ENCODE measurements around the gene NANS.
"Not testable (repeated sequence)": the region's sequence is repeated elsewhere in the genome, so short reads cannot be mapped to it uniquely, and the experiment has no call there.

The NANS gene

DNA sequence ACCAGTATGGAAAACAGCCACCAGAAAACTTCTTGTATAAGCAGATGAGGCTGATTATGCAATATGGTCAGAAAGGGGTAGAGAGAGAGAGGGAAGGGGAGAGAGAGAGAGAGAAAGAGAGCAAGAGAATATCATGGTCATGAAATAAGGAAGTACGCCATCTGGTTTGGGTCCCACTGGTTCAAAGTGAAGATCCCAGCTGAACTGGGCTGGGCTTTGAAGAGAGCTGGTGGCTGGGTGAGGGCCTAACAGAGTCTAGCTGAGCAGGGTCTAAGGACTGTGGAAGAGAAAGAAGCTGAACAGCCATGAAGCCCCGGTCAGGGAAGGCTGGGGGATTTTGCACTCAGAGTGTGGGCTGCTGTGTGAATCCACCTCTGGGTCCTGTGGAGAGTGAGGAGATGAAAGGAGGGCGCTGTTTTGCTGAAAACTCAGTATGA is 47.9 kb downstream of the NANS start:
- no peak for DNase-seq

DNA sequence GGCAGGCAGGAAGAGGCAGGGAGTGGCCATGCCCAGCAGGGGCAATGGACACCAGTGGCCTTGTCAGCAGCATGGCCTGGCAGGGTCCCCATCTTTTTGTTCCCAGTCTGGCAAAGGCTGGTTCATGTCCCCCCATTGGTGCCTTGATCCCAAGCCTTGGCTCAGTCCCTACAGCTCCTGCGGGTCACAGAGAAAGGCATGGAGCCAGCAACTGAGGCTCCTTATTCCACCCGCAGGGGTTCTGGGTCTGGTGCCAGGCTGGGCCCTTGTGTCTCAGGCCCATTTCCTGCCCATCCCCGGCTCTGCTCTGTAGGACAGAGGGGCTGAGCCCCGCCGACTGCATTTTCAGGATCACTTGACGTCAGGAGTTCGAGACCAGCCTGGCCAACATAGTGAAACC is 48.5 kb downstream of the NANS start:
- no peak for DNase-seq

DNA sequence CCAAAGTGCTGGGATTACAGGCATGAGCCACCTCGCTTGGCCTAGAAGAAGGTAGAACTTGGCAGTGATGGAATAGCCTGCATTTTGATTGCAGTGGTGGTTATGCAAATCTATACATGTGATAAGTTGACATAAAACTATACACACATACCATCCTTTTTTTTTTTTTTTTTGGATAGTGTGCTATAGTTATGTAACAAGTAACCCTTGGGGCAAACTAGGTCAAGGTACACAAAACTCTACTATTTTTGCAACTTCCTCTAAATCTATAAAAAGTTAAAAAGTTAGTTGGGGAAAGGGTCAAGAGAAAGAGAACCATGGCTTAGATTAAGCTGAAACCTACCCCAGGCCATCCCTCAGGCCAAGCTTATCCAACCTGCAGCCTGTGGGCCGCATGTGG is 51.4 kb downstream of the NANS start:
- no peak for DNase-seq

DNA sequence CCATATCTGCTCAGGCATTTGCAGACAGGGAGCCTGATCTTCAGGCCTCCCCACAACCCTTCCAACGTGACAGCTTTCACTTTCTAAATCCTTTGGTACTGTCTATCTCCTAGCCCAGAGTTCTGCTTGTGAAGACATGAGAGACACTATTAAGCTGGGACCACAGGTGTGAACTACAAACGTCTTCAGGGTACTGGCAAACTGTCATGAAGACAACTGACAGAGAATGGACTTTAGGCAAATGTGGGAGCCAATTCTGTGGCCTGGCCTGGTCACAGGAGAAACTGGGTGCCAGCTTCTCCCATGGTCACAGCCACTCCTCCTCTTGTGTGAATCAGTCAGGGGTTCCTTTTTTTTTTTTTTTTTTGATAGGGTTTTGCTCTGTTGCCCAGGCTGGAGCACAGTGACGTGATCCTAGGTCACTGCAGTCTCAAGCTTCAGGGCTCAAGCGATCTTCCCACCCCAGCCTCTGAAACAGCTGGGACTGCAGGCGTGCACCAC is 52.0 kb downstream of the NANS start:
- DNase-seq = no peak

DNA sequence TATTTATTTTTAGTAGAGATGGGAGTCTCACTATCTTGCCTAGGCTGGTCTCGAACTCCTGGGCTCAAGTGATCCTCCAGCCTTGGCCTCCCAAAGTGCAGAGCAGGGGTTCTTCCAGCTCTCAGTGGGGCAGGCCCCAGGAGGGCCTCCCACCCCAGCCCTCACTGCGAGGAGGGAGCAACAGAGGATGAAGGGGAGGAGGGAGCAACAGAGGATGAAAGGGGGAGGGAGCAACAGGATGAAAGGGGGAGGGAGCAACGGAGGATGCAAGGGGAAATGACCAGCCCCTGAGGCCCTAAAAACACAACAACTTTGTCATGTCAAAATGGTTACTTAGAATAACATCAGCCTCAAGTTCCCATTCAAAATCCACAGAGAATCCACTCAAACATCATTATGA is 52.5 kb downstream of the NANS start:
- no peak for DNase-seq

DNA sequence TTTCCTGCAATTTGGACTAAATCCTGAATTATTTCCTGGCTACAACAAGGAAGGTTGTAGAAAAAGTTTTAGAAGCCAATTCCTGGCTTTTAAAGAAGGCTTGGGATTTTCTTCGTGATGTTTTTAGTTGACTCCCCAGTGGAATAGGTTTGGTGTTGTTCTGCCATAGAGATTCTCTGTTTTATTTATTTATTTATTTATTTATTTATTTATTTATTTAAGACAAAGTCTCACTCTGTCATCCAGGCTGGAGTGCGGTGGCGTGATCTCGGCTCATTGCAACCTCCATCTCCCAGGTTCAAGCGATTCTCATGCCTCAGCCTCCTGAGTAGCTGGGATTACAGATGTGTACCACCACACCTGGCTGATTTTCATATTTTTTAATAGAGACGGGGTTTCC is 60.6 kb downstream of the NANS start:
- not testable (repeated sequence) for DNase-seq

DNA sequence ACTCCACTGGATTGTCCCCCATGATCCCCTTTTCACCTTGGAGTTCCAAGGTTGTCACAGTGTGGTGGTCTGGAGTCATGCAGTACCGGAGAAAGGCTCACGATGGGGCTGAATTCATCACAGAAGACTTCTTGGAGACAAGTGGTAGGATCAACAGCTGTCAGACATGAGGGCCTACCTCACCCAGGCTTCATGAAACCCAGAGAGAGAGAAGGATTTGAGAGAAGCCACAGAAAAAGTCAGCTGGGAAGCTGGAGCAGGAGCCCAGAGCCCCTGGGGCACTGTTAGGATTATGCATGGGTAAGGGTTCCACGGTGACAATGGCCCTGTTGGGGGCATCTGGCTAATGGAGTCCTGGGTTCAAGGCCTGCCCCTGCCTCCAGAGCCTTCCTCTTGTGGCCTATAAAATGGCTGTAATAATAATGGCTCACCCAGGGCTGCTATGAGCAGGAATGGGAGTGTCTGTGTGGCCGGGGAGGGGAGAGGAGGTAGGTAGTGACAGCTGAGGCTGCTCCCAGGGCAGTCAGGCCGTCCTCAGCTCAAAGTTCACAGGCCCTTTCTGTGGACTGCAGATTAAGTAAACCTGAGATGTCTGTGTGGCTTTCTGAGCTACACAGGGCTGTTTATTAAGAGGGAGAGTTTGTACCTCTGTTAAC is 61.6 kb downstream of the NANS start:
- DNase-seq = no peak

DNA sequence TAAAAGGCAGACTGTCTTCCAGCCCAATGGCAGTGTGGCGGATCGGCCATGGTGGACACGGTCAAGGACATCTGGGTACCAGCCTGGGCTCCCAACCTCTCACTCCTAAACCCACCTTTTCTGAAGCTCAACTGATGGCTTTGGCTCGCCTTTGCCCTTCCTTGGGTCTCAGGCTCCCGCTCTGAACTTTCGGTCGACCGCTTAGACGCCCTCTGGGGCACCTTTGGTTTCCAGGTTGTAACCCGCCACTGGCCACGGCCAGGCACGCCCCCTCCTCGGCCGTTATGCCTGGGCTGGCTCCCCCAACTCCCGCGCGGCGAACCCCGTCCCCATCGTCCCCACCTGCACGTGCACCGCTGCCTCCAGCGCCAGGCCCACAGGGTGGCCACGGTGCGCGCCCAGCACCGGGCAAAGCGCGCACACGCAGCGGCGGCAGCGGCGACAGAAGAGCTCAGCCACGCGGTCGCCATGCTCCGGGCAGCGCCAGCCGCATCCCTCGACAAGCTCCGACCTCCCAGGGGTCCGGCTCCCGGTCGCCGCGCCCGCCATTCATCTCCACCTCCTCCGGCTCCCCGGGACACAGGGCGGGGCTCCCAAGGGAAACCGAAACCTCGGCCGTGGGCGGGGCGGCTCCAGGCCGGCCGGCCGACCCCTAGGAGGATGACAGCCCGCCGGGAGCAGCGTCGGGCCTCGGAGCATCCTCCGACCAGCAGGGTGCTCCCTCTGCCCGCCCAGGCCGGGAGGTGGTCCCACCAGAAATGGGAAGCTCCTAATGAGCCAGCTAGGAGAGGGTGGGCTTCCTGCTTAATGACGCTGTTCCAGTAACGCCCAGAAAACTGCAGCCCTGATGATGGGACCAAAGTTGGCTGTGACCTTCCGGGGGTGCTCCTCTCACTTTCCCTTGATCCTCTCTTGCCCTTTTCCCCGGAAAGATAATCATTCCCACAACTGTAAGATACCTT is 62.4 kb downstream of the NANS start, which contains the start of gene TRIM14:
Gene TRIM14 (minus strand): TSS at position 583 of the 962 bp plus-strand sequence. CDS start 34 bp downstream, at position 549.
- DNase-seq = no peak

DNA sequence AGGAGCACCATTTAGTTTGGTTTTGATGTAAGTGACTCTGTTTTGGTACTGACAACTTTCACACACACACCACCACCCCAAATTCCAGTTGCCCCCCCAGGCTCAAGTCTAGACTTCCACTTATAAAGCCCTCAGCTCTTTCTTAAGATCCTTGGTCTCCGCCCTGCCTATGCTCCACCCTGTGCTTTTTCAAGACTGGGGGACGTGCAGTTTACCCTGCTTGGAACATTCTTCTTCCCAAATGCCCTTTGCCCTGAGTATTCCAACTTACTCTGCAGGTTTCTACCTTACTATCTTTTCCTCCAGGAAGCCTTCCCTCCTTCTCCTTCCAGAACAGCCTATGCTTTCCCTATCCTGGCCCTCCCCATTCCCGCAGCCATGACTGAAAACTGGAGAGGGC is 63.9 kb downstream of the NANS start:
- DNase-seq = no peak

DNA sequence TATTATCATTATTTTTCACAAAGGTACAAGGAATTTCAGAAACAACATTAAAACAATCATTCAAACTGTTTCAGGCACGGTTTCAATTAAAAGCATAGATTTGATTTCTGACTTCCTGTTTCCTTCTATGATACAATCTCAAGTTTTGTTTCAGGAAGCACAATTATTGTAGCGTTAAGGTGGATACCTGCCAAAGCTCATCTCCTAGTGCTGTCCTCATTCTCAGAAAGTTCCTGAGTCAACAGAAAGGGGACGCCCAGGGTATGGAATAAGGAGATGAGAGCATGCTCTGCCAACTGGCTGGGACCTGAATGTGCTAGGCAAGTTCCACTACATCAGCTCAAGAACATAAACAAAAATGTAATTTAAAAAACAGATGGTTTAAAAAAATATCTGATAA is 64.5 kb downstream of the NANS start:
- no peak for DNase-seq

DNA sequence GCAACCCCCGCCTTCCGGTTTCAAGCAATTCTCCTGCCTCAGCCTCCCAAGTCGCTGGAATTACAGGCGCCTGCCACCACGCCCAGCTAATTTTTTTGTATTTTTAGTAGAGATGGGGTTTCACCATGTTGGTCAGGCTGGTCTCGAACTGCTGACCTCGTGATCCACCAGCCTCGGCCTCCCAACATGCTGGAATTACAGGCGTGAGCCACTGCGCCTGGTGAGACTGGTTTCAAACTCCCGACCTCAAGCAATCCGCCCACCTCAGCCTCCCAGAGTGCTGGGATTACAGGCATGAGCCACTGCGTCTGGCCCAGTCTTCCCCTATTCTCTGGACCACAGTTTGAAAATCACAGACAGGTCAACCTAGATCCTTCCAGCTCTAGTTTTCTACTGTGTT is 67.6 kb downstream of the NANS start:
- not testable (repeated sequence) for DNase-seq

DNA sequence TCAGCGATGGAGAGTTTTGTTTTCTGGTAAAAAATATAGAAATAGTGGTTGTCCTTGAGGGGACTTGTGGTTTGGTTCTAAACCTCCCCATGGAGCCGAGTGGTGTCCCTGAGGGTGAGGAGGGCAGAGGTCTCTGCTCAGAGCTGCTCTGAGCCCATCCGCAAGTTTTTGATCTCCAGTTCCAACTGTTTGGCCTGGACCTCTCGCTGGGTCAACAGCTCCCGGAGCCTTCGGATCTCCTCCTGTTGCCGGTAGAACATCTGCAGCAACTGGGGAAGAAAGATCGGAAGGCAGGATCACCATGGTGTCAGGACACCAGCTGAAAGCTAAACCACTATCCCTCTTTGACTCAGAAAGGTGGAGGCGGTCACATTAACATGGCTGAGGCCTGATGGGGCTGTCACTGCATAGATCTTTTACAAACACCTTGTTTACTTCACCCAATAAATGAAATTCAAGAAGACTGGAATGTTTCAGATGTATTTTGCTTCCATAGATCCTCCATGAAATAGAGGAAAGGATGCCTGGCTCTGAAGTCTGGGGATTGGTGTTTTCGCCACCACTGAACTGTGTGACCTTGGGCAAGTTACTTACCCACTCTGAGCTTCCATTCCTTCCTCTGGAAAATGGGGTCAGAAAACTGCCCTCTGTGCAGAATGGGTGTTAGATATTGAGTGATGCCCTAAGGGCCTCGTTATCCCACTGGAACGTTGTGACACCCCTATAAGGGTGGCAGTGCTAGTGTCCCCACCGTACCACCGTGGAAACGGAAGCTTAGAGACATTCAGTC is 68.3 kb downstream of the NANS start:
- no peak for DNase-seq

DNA sequence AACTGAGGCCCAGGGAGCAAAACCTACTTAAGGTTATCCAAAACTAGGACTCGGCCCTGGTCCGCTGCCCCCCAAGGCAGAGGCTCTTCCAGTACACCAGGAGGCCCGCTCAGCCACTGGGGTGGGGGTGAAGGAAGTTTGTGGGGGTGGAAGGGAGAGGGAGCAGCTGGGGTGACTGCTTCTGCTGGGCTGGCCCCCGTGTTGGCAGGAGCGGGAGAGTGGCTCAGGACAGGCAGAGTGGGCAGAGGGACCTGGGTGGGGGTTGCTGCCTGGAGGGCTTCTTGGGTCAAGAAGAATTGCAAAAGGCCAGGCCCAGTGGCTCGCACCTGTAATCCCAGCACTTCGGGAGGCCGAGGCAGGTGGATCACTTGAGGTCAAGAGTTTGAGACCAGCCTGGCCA is 70.7 kb downstream of the NANS start:
- no peak for DNase-seq

DNA sequence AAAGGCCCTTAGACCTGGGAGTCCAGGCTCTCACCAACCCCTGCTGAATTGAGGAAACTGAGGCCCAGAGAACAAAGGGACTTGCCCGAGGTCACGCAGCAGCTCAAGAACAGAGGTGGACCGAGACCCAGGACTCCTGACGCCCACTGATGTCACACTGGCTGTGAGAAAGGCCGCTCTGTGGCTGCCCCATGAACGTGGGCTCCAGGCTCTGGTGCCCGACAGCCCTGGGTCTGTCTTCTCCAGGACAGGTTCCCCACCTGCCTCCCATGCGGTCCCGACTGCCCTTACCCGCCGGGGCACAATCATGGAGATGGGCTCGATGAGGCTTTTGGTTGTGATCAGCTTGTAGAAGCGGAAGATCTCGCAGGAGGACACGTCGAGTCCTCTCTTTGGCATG is 71.8 kb downstream of the NANS start:
- no peak for DNase-seq

DNA sequence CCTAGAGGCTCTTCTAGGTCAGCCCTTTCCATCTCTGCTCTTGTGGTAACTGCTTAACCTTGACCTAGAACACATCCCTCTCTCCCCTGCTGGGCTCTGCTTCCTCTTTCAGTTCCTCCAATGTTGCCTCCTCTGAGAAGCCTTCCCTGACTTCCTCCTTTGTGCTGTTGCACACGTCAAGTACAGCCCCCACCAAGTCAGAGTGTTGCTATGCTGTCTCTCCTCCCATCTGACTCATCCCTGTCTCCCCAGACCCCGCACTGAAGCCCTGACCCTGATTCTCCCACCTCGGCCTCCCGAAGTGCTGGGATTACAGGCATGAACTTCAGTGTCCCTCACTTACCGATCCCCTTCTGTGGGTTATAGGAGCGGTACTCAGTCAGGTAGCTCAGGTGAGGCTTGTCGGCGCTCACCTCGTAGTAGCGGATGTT is 72.9 kb downstream of the NANS start:
- no peak for DNase-seq

DNA sequence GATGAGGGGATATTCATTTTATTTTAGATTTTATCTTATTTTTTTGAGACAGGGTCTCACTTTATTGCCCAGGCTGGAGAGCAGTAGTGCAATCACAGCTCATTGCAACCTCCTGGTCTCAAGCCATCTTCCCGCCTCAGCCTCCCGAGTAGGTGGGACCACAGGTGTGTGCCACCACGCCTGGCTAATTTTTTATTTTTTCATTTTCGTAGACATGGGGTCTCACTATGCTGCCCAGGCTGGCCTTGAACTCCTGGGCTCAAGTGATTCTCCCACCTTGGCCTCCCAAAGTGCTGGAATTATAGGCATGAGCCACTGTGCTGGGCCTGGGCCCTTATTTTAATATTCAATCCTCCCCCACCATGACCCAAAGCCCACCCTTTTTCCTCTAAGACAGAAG is 73.5 kb downstream of the NANS start:
- not testable (repeated sequence) for DNase-seq

DNA sequence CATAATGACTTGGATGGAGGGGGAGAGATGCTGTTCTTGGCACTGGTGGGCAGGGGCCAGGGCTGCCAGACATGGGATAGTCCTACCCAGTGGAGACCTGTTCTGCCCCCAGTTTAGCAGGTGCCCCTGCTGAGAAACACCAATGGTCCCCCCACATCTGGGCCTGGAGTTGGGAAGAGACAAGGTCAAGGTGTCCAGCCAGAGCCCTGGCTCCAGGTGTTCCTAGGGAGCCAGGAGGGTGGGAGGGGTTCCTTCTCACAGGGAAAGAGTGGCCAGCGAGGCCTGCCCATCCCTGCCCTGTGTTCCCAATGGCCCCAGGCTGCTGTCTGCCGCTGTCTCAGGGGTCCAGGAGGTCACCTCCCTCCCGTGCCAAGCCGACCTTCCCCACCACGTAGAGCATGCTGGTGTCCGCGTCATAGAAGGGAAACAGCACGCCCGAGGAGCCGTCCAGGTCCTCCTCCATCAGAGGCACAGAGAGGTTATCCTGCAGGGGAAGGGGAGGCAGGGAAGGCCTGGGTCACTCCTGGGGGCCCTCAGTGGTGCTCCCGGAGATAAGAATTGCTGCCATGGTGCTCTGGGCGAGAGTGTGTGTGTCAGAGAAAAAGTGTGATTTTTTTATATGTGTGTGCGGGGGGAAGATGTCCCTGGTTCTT is 74.2 kb downstream of the NANS start:
- DNase-seq = no peak

DNA sequence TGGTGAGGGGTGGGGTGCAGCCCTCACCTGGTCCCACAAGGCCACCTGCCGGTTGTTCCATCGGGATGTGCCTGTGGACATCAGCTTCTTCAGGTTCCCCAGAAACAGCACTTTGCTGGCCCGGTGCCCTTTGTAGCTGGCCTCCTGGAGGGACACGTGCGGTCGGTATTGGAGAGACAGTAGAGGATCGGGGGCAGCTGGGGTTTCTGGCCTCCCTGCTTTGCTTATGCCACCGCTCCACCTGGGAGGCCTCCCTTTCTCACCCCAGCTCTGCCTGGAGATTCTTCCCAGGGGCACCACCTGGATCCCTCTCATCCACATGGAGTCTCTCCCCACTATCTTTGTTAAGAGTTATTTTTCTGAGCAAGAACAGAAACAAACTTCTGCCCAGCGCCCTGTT is 75.6 kb downstream of the NANS start:
- DNase-seq = no peak

Measured in NCI-H187 treated with DMSO at 0.1 percent for 48 hours (cell line).